SK-N-SH (cell line): ENCODE results near the gene FOXRED1.

Source experiments
- CHD2 ChIP-seq: fragments of 150-350 bp; IDR thresholded peaks from 2 replicates; pipeline ENCODE4 v1.6.1; 2018; ENCODE audit warnings: low read length; ENCODE audit not compliant: partially characterized antibody
- CTCF ChIP-seq: fragments of 200-600 bp; sonication (generic); IDR thresholded peaks from 2 replicates; pipeline ENCODE4 v1.6.1; 2017; ENCODE audit warnings: antibody characterized with exemption, mild to moderate bottlenecking, moderate library complexity
- EP300 ChIP-seq, 2 experiments: IDR thresholded peaks; 2 replicates each; pipeline versions ENCODE4 v1.4.0 to v1.6.1; 2012; ENCODE audit warnings: borderline replicate concordance in 1 of 2, low read depth in 1 of 2, low read length in 1 of 2
- JUND ChIP-seq: IDR thresholded peaks from 2 replicates; pipeline ENCODE4 v1.4.0; 2012
- MAX ChIP-seq: IDR thresholded peaks from 2 replicates; pipeline ENCODE4 v1.4.0; 2012; ENCODE audit warnings: low read depth
- POLR2AphosphoS5 ChIP-seq: IDR thresholded peaks from 2 replicates; pipeline ENCODE4 v1.6.1; 2012; ENCODE audit warnings: low read depth, low read length
- USF2 ChIP-seq: fragments of 150-350 bp; IDR thresholded peaks from 2 replicates; pipeline ENCODE4 v1.6.1; 2017; ENCODE audit warnings: antibody characterized with exemption, low read length, low read depth, borderline replicate concordance

GRCh38 chr11:126257144-126257543 lies 11.8 kb upstream of the FOXRED1 start:
- TF ChIP-seq CTCF (no peak), JUND (no peak), MAX (no peak), USF2 (no peak), POLR2AphosphoS5 (no peak), EP300 (IDR thresholded peaks at IDR 0.05; ENCODE audit: borderline replicate concordance in 1 of 2, low read depth in 1 of 2, low read length in 1 of 2) (no peak), CHD2 (no peak)
